H9 (cell line): Measurements from ENCODE around the gene DTNB. TPM values are rescaled to one million over a fixed set of nuclear protein-coding genes. Genes with fewer than 3 reads are reported as not detected.

Source experiments
- DNase-seq: peaks from one replicate; pipeline ENCODE4 v3.0.0-alpha.2; 2017
- H2AFZ ChIP-seq: one replicate; pipeline ENCODE4 v1.6.1; 2013; ENCODE audit warnings: mild to moderate bottlenecking, low read length, control low read depth, moderate library complexity
- H2AK5ac ChIP-seq: 2 replicates; pipeline ENCODE4 v1.6.1; 2013; ENCODE audit warnings: low read length, control low read depth, mixed read lengths; ENCODE audit not compliant: insufficient read length
- H2BK120ac ChIP-seq: one replicate; pipeline ENCODE4 v1.6.1; 2013; ENCODE audit warnings: low read depth, mild to moderate bottlenecking, low read length, control low read depth, inconsistent platforms; ENCODE audit not compliant: poor library complexity, severe bottlenecking
- H2BK12ac ChIP-seq: 2 replicates; pipeline ENCODE4 v1.6.1; 2013; ENCODE audit warnings: low read length, control low read depth, mixed read lengths, low read depth; ENCODE audit not compliant: insufficient read length
- H2BK15ac ChIP-seq: 2 replicates; pipeline ENCODE4 v1.6.1; 2013; ENCODE audit warnings: low read depth, low read length, control low read depth
- H2BK20ac ChIP-seq: one replicate; pipeline ENCODE4 v1.6.1; 2013; ENCODE audit warnings: low read depth, mild to moderate bottlenecking, low read length, control low read depth, inconsistent platforms; ENCODE audit not compliant: poor library complexity, severe bottlenecking
- H2BK5ac ChIP-seq: 2 replicates; pipeline ENCODE4 v1.6.1; 2013; ENCODE audit warnings: low read length, control low read depth, mixed read lengths; ENCODE audit not compliant: insufficient read length
- H3K14ac ChIP-seq: 2 replicates; pipeline ENCODE4 v1.6.1; 2013; ENCODE audit warnings: low read length, control low read depth; ENCODE audit not compliant: insufficient read depth
- H3K18ac ChIP-seq: 2 replicates; pipeline ENCODE4 v1.6.1; 2013; ENCODE audit warnings: low read depth, mild to moderate bottlenecking, mixed read lengths, low read length, control low read depth; ENCODE audit not compliant: insufficient read length
- H3K23ac ChIP-seq: 2 replicates; pipeline ENCODE4 v1.6.1; 2013; ENCODE audit warnings: low read length, control low read depth, mixed read lengths, low read depth; ENCODE audit not compliant: insufficient read length
- H3K23me2 ChIP-seq: 2 replicates; pipeline ENCODE4 v1.6.1; 2013; ENCODE audit warnings: low read depth, mild to moderate bottlenecking, mixed read lengths, low read length, control low read depth; ENCODE audit not compliant: insufficient read length, poor library complexity, severe bottlenecking
- H3K27ac ChIP-seq: 2 replicates; pipeline ENCODE4 v1.5.1; 2013; ENCODE audit warnings: low read length, control low read depth, mixed read lengths, low read depth; ENCODE audit not compliant: insufficient read length
- H3K27me3 ChIP-seq: 2 replicates; pipeline ENCODE4 v1.6.1; 2013; ENCODE audit warnings: low read length, control low read depth, inconsistent platforms; ENCODE audit not compliant: insufficient read depth
- H3K4ac ChIP-seq: 2 replicates; pipeline ENCODE4 v1.6.1; 2013; ENCODE audit warnings: low read depth, mild to moderate bottlenecking, control low read depth, inconsistent platforms, low read length, moderate library complexity
- H3K4me1 ChIP-seq: 2 replicates; pipeline ENCODE4 v1.6.1; 2013; ENCODE audit warnings: low read length, control low read depth, inconsistent platforms; ENCODE audit not compliant: insufficient read depth
- H3K4me2 ChIP-seq: 2 replicates; pipeline ENCODE4 v1.6.1; 2013; ENCODE audit warnings: low read length, control low read depth, mixed read lengths; ENCODE audit not compliant: insufficient read length, insufficient read depth
- H3K56ac ChIP-seq: 2 replicates; pipeline ENCODE4 v1.6.1; 2013; ENCODE audit warnings: low read depth, mild to moderate bottlenecking, mixed read lengths, low read length, control low read depth; ENCODE audit not compliant: insufficient read length
- H3K79me1 ChIP-seq: 2 replicates; pipeline ENCODE4 v1.6.1; 2013; ENCODE audit warnings: low read depth, mild to moderate bottlenecking, moderate library complexity, low read length, control low read depth, inconsistent platforms; ENCODE audit not compliant: insufficient read depth, poor library complexity, severe bottlenecking
- H3K79me2 ChIP-seq: 2 replicates; pipeline ENCODE4 v1.6.1; 2013; ENCODE audit warnings: low read length, control low read depth, inconsistent platforms; ENCODE audit not compliant: insufficient read depth
- H3K9ac ChIP-seq: 2 replicates; pipeline ENCODE4 v1.6.1; 2013; ENCODE audit warnings: low read length, control low read depth, mixed read lengths; ENCODE audit not compliant: insufficient read length; ENCODE audit errors: extremely low read depth
- H3K9me3 ChIP-seq: one replicate; pipeline ENCODE4 v1.6.1; 2013; ENCODE audit warnings: low read depth, low read length, inconsistent platforms; ENCODE audit not compliant: control insufficient read depth
- H3T11ph ChIP-seq: one replicate; pipeline ENCODE4 v1.6.1; 2013; ENCODE audit warnings: mild to moderate bottlenecking, low read length, control low read depth, inconsistent platforms
- H4K20me1 ChIP-seq: one replicate; pipeline ENCODE4 v1.6.1; 2013; ENCODE audit not compliant: control insufficient read depth, insufficient read length, insufficient read depth
- H4K5ac ChIP-seq: 2 replicates; pipeline ENCODE4 v1.6.1; 2013; ENCODE audit warnings: low read depth, mild to moderate bottlenecking, mixed read lengths, low read length, control low read depth; ENCODE audit not compliant: insufficient read length
- H4K8ac ChIP-seq: replicated peaks from 2 replicates; pipeline ENCODE4 v1.6.1; 2013; ENCODE audit warnings: low read length, control low read depth, mixed read lengths, low read depth; ENCODE audit not compliant: insufficient read length
- H4K91ac ChIP-seq: 2 replicates; pipeline ENCODE4 v1.6.1; 2013; ENCODE audit warnings: low read depth, mild to moderate bottlenecking, moderate library complexity, mixed read lengths, low read length, control low read depth; ENCODE audit not compliant: insufficient read length
- H3K27ac Mint-ChIP-seq, 3 experiments: 2 replicates in 2 of 3; 3 replicates in 1 of 3; pipeline ENCODE4 v1.8.0; 2020 to 2021; ENCODE audit warnings: mixed read lengths in 3 of 3, mild to moderate bottlenecking in 1 of 3, moderate library complexity in 1 of 3
- H3K27me3 Mint-ChIP-seq: 2 replicates; pipeline ENCODE4 v1.8.0; 2021; ENCODE audit warnings: low read depth, mild to moderate bottlenecking, moderate library complexity, mixed read lengths
- H3K36me3 Mint-ChIP-seq, 3 experiments: 2 replicates in 2 of 3; 3 replicates in 1 of 3; pipeline ENCODE4 v1.8.0; 2020 to 2021; ENCODE audit warnings: low read depth in 3 of 3, mixed read lengths in 3 of 3; ENCODE audit not compliant: insufficient read depth in 1 of 3
- H3K4me1 Mint-ChIP-seq, 2 experiments: 2 replicates each; pipeline ENCODE4 v1.8.0; 2020; ENCODE audit warnings: mixed read lengths in 2 of 2
- H3K4me3 Mint-ChIP-seq, 2 experiments: 2 replicates in 1 of 2; 3 replicates in 1 of 2; pipeline ENCODE4 v1.8.0; 2020 to 2021; ENCODE audit warnings: mild to moderate bottlenecking in 2 of 2, mixed read lengths in 2 of 2, moderate library complexity in 1 of 2
- H3K9me3 Mint-ChIP-seq, 2 experiments: 2 replicates in 1 of 2; 3 replicates in 1 of 2; pipeline ENCODE4 v1.8.0; 2020; ENCODE audit warnings: mild to moderate bottlenecking in 2 of 2, mixed read lengths in 2 of 2, moderate library complexity in 1 of 2
- CTCF ChIP-seq: fragments of 200-600 bp; sonication (generic); conservative IDR thresholded peaks from 3 replicates; pipeline ENCODE4 v1.8.0; 2021; ENCODE audit warnings: antibody characterized with exemption, mild to moderate bottlenecking
- WGBS: extraction: QIAGEN DNeasy Blood & Tissue Kit; methylation state at CpG from one replicate; pipeline ENCODE4 v1.1.7; 2013; ENCODE audit warnings: missing lambda C conversion rate, low lambda C conversion rate, mixed read lengths; ENCODE audit not compliant: insufficient read length; ENCODE audit errors: extremely low coverage; 5-methylcytosine and 5-hydroxymethylcytosine counted together
- total RNA-seq: library from RNA; stranded (reverse); gene quantifications from 2 replicates; pipeline ENCODE4 v1.2.1, GENCODE V29; 2021

Gene DTNB
- total RNA-seq, 1 experiment from 2014 or later, result 26.7 TPM

GRCh38 chr2:25606892-25607291 lies 66.5 kb downstream of the DTNB start:
- H3K4me3 Mint-ChIP-seq, result no peak overlapping the region
- H2BK15ac ChIP-seq, result no peak overlapping the region
- no peak overlapping the region for H2AK5ac ChIP-seq
- no peak overlapping the region for H3K4ac ChIP-seq
- no peaks in the 10 kb centered on the region for H3K27me3 Mint-ChIP-seq
- no peaks in the 10 kb centered on the region for H3K4me1 Mint-ChIP-seq
- no peak overlapping the region for H3K18ac ChIP-seq
- H3K27me3 ChIP-seq, result no peaks in the 10 kb centered on the region
- no peak overlapping the region for H4K91ac ChIP-seq
- no peak overlapping the region for H2BK5ac ChIP-seq
- H3K23ac ChIP-seq, result no peak overlapping the region
- no peak overlapping the region for H3K27ac ChIP-seq
- no peak overlapping the region for H2BK12ac ChIP-seq
- TF ChIP-seq CTCF, result peak; percentile 68
- no CpG with 5 or more reads among the region's 1 CpG for WGBS
- H3K4me2 ChIP-seq, result no peak overlapping the region
- H3K23me2 ChIP-seq, result no peaks in the 10 kb centered on the region
- no peak overlapping the region for H4K5ac ChIP-seq
- no peak overlapping the region for H2BK120ac ChIP-seq
- H3K9ac ChIP-seq, result no peak overlapping the region
- no peaks in the 10 kb centered on the region for H3K79me1 ChIP-seq
- H4K8ac ChIP-seq, result no peak overlapping the region
- H3T11ph ChIP-seq, result no peak overlapping the region
- no peaks in the 10 kb centered on the region for H4K20me1 ChIP-seq
- no peaks in the 10 kb centered on the region for H3K4me1 ChIP-seq
- H3K9me3 ChIP-seq, result no peaks in the 10 kb centered on the region
- H3K36me3 Mint-ChIP-seq, result no peaks in the 10 kb centered on the region
- H3K9me3 Mint-ChIP-seq, result no peaks in the 10 kb centered on the region
- H2BK20ac ChIP-seq, result no peak overlapping the region
- no peak for DNase-seq
- H3K79me2 ChIP-seq, result no peaks in the 10 kb centered on the region
- H3K14ac ChIP-seq, result no peak overlapping the region
- no peak overlapping the region for H3K56ac ChIP-seq
- no peak overlapping the region for H3K27ac Mint-ChIP-seq
- no peak overlapping the region for H2AFZ ChIP-seq
